ENCODE measurements around the gene ZFYVE21. TPM values are rescaled to one million over a fixed set of nuclear protein-coding genes. Genes with fewer than 3 reads are reported as not detected.
A peak's percentile ranks its signal among the peaks of the same experiment; 100 is the strongest.

Gene ZFYVE21
- total RNA-seq, 1 experiment from 2014 or later: 49.7 TPM

DNA sequence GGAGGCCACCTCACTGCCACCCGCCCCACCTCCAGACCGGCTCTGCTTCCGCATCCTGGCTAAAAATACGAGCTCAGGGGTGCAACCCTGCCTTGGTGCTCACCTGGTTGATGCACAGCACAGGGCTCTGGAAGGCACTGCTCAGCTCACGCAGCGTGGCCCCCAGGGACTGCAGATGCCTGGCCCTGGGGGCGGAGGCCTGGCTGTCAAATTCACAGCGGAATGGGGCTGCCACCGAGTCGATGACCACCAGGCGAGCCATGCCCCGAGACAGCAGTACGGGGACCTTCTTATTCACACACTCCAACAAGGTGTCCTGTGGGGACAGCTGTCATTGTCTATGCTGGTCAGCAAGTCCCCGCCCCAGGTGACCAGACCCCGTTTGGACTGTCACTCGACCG lies 16.3 kb upstream of the ZFYVE21 start:
- no peak overlapping the region for H2BK20ac ChIP-seq (ENCODE audit: low read depth, low read length, poor library complexity, severe bottlenecking)
- H3T11ph ChIP-seq (ENCODE audit: low read length): no peak overlapping the region
- H2BK15ac ChIP-seq (ENCODE audit: low read depth, low read length): no peak overlapping the region
- peaks cover 1% of the 10 kb centered on the region; the same call in 1 of the 2 replicates for H3K27me3 Mint-ChIP-seq (ENCODE audit: low read depth)
- H3K4me2 ChIP-seq (ENCODE audit: insufficient read depth, insufficient read length, low read length): no peak overlapping the region
- H3K4me1 ChIP-seq (ENCODE audit: insufficient read depth, low read length): no peaks in the 10 kb centered on the region; the same call in 1 of the 2 replicates
- no peak overlapping the region for H3K9ac ChIP-seq (ENCODE audit: extremely low read depth, insufficient read length, low read length)
- H3K79me2 ChIP-seq (ENCODE audit: insufficient read depth, low read length): no peaks in the 10 kb centered on the region
- H4K8ac ChIP-seq (replicated peaks; ENCODE audit: insufficient read length, low read depth, low read length): no peak overlapping the region
- H3K14ac ChIP-seq (ENCODE audit: insufficient read depth, low read length): no peak overlapping the region
- no peak overlapping the region for H3K56ac ChIP-seq (ENCODE audit: insufficient read length, low read depth, low read length)
- H3K4ac ChIP-seq (ENCODE audit: low read depth, low read length): no peak overlapping the region
- peaks cover 11 to 47% (median 36%) of the 10 kb centered on the region in 3 experiments; a peak in 6 of 7 replicates for H3K36me3 Mint-ChIP-seq (ENCODE audit: insufficient read depth in 1 of 3, low read depth in 3 of 3)
- no peak overlapping the region for H2AK5ac ChIP-seq (ENCODE audit: insufficient read length, low read length)
- no peak for DNase-seq
- no peaks in the 10 kb centered on the region for H3K23me2 ChIP-seq (ENCODE audit: insufficient read length, low read depth, low read length, poor library complexity, severe bottlenecking)
- no CpG with 5 or more reads among the region's 17 CpGs for WGBS (ENCODE audit: extremely low coverage, insufficient read length, low lambda C conversion rate)
- no peak overlapping the region for H2BK5ac ChIP-seq (ENCODE audit: insufficient read length, low read length)
- H3K4me3 Mint-ChIP-seq: no peak overlapping the region
- H4K20me1 ChIP-seq (ENCODE audit: control insufficient read depth, insufficient read depth, insufficient read length): no peaks in the 10 kb centered on the region
- H3K27ac Mint-ChIP-seq: peak overlapping the region in 2 of 3 experiments; percentile 83 to 86; a peak in 3 of 7 replicates
- no peak overlapping the region for H4K91ac ChIP-seq (ENCODE audit: insufficient read length, low read depth, low read length)
- H2AFZ ChIP-seq (ENCODE audit: low read length): no peak overlapping the region
- H3K18ac ChIP-seq (ENCODE audit: insufficient read length, low read depth, low read length): no peak overlapping the region
- no peaks in the 10 kb centered on the region for H3K27me3 ChIP-seq (ENCODE audit: insufficient read depth, low read length)
- H3K23ac ChIP-seq (ENCODE audit: insufficient read length, low read depth, low read length): no peak overlapping the region
- H3K9me3 Mint-ChIP-seq: no peaks in the 10 kb centered on the region; a peak in 1 of 5 replicates
- no peak overlapping the region for H3K27ac ChIP-seq (ENCODE audit: insufficient read length, low read depth, low read length)
- H2BK12ac ChIP-seq (ENCODE audit: insufficient read length, low read depth, low read length): no peak overlapping the region
- no peak overlapping the region for H2BK120ac ChIP-seq (ENCODE audit: low read depth, low read length, poor library complexity, severe bottlenecking)
- no peak overlapping the region for H4K5ac ChIP-seq (ENCODE audit: insufficient read length, low read depth, low read length)
- TF ChIP-seq CTCF (conservative IDR thresholded peaks at IDR 0.05): no peak
- no peaks in the 10 kb centered on the region for H3K9me3 ChIP-seq (ENCODE audit: control insufficient read depth, low read depth, low read length)
- H3K79me1 ChIP-seq (ENCODE audit: insufficient read depth, low read depth, low read length, poor library complexity, severe bottlenecking): no peaks in the 10 kb centered on the region
- peaks cover 13 to 16% of the 10 kb centered on the region in 2 experiments for H3K4me1 Mint-ChIP-seq
